ENCODE data around the gene HS6ST2. TPM values are rescaled to one million over a fixed set of nuclear protein-coding genes. Genes with fewer than 3 reads are reported as not detected.

The HS6ST2 gene
- total RNA-seq (1 to 10 TPM in 1 of 10 donors, under 1 TPM in 7, not detected in 2; 0.13 to 1.2 (median 0.25) TPM), polyA plus RNA-seq (under 1 TPM in 1 of 2 donors, not detected in 1; 0.26 TPM)
- long read RNA-seq, donor 1 = 0 reads
- long read RNA-seq, donor 2 = 0 reads
- long read RNA-seq, donor 3 = 0 reads

DNA sequence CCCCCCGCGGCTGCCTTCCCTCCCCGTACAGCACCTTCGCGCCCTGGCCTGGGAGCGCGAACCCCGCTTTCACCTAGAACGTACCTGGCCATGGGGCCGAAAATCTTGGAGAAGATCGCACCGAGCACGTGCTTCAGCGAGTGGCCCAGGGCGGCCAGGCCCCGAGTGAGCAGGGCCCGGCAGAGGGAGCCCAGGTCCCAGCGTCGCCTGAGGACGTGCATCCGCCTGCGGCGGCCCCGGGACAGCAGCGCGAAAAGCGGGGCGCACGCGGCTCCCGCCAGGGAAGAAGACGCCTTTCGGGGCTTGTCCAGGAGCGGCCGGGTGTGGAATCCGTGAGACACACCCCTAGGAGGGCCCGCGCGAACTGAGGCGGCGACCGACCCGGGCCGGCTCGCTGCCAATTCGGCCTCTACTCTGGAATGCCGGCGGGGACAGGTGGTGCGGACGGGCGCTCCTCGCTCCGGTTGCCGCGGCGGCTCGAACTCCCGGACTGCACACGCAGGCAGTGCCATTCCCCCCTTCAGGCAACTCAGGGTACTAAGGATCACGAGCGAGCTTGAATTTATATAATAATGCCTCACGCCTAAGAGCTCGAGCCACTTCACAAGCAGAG, at the start of gene HS6ST2:
TSS of gene HS6ST2 (minus strand) at position 539 of the 613 bp plus-strand sequence.
- intact Hi-C loops (cut with DNase I) = loop anchor here in 3 of 10 donors (10.0 kb wide), 1 partner anchor 213 kb away; no protein-coding TSS in a partner anchor
- Histone ChIP-seq H3K4me1 (peaks cover 0 to 26% (median 5%) of the 10 kb centered on the region in 9 donors), H3K36me3 (no peaks in the 10 kb centered on the region), H3K27me3 (peaks cover 0 to 91% (median 31%) of the 10 kb centered on the region in 7 donors), H3K27ac (no peak within 1 kb of the TSS), H3K9me3 (no peaks in the 10 kb centered on the region), H3K4me3 (peak within 1 kb of the TSS; percentile 3 to 55 (median 43))
- peak in 1 of 2 donors; percentile 10 for DNase-seq
- TF ChIP-seq, protein P1, sequence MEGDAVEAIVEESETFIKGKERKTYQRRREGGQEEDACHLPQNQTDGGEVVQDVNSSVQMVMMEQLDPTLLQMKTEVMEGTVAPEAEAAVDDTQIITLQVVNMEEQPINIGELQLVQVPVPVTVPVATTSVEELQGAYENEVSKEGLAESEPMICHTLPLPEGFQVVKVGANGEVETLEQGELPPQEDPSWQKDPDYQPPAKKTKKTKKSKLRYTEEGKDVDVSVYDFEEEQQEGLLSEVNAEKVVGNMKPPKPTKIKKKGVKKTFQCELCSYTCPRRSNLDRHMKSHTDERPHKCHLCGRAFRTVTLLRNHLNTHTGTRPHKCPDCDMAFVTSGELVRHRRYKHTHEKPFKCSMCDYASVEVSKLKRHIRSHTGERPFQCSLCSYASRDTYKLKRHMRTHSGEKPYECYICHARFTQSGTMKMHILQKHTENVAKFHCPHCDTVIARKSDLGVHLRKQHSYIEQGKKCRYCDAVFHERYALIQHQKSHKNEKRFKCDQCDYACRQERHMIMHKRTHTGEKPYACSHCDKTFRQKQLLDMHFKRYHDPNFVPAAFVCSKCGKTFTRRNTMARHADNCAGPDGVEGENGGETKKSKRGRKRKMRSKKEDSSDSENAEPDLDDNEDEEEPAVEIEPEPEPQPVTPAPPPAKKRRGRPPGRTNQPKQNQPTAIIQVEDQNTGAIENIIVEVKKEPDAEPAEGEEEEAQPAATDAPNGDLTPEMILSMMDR (IDR thresholded peaks at IDR 0.05) = no peak
- 2% methylated on average over 18 to 60 of the region's 63 CpGs for WGBS, 2 donors
- peak in 3 of 8 donors; percentile 28 to 51 (median 31) for ATAC-seq

DNA sequence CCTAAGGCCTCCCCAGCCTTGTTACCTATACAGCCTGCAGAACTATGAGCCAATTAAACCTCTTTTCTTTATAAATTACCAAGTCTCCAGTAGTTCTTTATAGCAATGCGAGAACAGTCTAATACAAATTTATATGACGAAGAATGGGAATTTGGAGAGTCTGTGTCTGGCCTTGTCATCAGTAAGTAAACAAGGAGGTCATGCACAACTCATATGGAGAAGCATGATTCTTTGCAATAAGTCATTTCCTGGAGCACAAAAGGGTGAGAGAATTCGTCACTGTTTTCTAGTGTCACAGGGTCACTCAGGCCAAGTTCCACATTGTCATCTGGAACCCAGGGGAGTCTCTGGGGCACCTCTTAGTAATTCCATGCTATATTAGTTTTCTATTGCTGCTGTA, 49.0 kb upstream of the HS6ST2 start:
- Histone ChIP-seq H3K36me3 (no peaks in the 10 kb centered on the region), H3K4me3 (no peak overlapping the region), H3K27ac (no peak overlapping the region), H3K27me3 (peaks cover 0 to 5% (median 0%) of the 10 kb centered on the region in 7 donors), H3K4me1 (no peaks in the 10 kb centered on the region), H3K9me3 (peaks cover 0 to 12% (median 0%) of the 10 kb centered on the region in 11 donors)
- DNase-seq (no peak), ATAC-seq (no peak)
- 80 to 93% methylated on average over 3 of the region's 3 CpGs for WGBS, 2 donors
- intact Hi-C loops (cut with DNase I) = loop anchor here in 1 of 10 donors (10.0 kb wide), 1 partner anchor 667 kb away; no protein-coding TSS in a partner anchor
- TF ChIP-seq, protein P1 (IDR thresholded peaks at IDR 0.05) = no peak

DNA sequence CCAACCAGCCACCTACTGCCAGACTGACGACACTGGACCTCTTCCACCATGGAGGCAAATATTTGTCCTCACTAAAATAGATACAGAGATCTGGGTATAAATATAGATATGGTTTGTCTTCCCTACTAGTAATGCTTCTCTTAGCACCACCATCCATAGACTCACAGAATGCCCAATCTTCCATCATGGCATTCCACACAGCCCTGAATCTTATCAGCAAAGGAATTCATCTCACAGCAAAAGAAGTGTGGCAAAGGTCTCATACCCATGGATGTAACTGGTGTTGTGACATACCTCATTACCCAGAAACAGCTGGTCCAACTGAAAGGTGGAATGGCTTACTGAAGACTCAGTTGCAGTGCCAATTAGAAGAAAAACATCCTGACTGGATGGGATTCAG, 47.2 kb upstream of the HS6ST2 start:
- H3K4me3 ChIP-seq = no peak overlapping the region
- no peaks in the 10 kb centered on the region for H3K4me1 ChIP-seq
- DNase-seq (no peak), ATAC-seq (no peak)
- H3K9me3 ChIP-seq = peaks cover 0 to 10% (median 0%) of the 10 kb centered on the region in 11 donors
- intact Hi-C loops (cut with DNase I) = loop anchor here in 1 of 10 donors (10.0 kb wide), 1 partner anchor 669 kb away; no protein-coding TSS in a partner anchor
- WGBS, 2 donors = 78 to 100% methylated on average over 1 of the region's 1 CpG
- peaks cover 0 to 14% (median 0%) of the 10 kb centered on the region in 7 donors for H3K27me3 ChIP-seq
- H3K36me3 ChIP-seq = no peaks in the 10 kb centered on the region
- no peak overlapping the region for H3K27ac ChIP-seq
- TF ChIP-seq, protein P1 (IDR thresholded peaks at IDR 0.05) = no peak

DNA sequence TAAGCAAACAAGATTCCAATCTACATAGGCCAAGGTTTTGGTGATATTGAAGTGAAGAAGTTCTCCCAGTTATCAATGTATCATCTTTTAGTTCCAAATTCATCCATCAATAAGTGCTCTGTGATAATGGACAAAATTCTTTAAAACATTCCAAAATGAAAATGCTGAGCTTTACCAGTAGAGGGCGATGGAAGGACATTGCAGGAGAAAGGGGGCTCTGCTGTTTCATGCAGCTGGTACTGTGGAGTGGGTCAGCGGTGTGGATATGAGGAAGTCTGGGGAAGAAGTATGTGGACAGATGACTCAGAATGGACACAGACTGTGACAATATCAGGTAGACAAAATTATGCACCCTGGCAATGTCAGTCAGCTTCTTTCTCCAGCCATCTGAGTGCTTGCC, 46.6 kb upstream of the HS6ST2 start:
- ATAC-seq (no peak), DNase-seq (no peak)
- Histone ChIP-seq H3K9me3 (peaks cover 0 to 7% (median 0%) of the 10 kb centered on the region in 11 donors), H3K27ac (no peak overlapping the region), H3K4me1 (no peaks in the 10 kb centered on the region), H3K36me3 (no peaks in the 10 kb centered on the region), H3K27me3 (peaks cover 0 to 16% (median 0%) of the 10 kb centered on the region in 7 donors), H3K4me3 (no peak overlapping the region)
- intact Hi-C loops (cut with DNase I) = loop anchor here in 1 of 10 donors (10.0 kb wide), 1 partner anchor 670 kb away; no protein-coding TSS in a partner anchor
- TF ChIP-seq, protein P1 (IDR thresholded peaks at IDR 0.05) = peak in 8 of 9 donors; percentile 9 to 58 (median 48)
- 14 to 19% methylated on average over 2 of the region's 2 CpGs for WGBS, 2 donors
